HG03139 (cell line): Measurements from ENCODE around the gene TNFRSF14.
A peak's percentile ranks its signal among the peaks of the same experiment; 100 is the strongest.
"Not testable (repeated sequence)": the region's sequence is repeated elsewhere in the genome, so short reads cannot be mapped to it uniquely, and the experiment has no call there.

Experiments
- ATAC-seq: cut with Tn5 transposase; IDR thresholded peaks from one replicate; pipeline ENCODE4 v1.9.1; 2021; ENCODE audit not compliant: unreplicated experiment

The TNFRSF14 gene

GRCh38 chr1:2538376-2538775 is 17.8 kb upstream of the TNFRSF14 start:
- no peak for ATAC-seq

- no peak for ATAC-seq
Observed at GRCh38 chr1:2538872-2539271, 17.3 kb upstream of the TNFRSF14 start.

GRCh38 chr1:2539312-2539907 is 16.8 kb upstream of the TNFRSF14 start:
- ATAC-seq: no peak

- ATAC-seq: no peak
Observed at GRCh38 chr1:2540816-2541492, 15.2 kb upstream of the TNFRSF14 start.

GRCh38 chr1:2541619-2542245 is 14.4 kb upstream of the TNFRSF14 start:
- ATAC-seq: no peak

GRCh38 chr1:2542246-2542915 is 13.8 kb upstream of the TNFRSF14 start:
- ATAC-seq: no peak

GRCh38 chr1:2543543-2544092 is 12.6 kb upstream of the TNFRSF14 start:
- no peak for ATAC-seq

GRCh38 chr1:2544093-2544874 is 11.9 kb upstream of the TNFRSF14 start:
- no peak for ATAC-seq

- ATAC-seq: no peak
Observed at GRCh38 chr1:2544875-2545640, 11.1 kb upstream of the TNFRSF14 start.

GRCh38 chr1:2545754-2546514 is 10.2 kb upstream of the TNFRSF14 start:
- ATAC-seq: peak; percentile 38

- ATAC-seq: peak; percentile 27
Observed at GRCh38 chr1:2546515-2547209, 9.5 kb upstream of the TNFRSF14 start.

GRCh38 chr1:2547210-2548067 is 8.7 kb upstream of the TNFRSF14 start:
- no peak for ATAC-seq

- no peak for ATAC-seq
Observed at GRCh38 chr1:2548068-2548589, 8.0 kb upstream of the TNFRSF14 start.

GRCh38 chr1:2549367-2550029 is 6.7 kb upstream of the TNFRSF14 start:
- ATAC-seq: not testable (repeated sequence)

GRCh38 chr1:2550309-2550861 is 5.8 kb upstream of the TNFRSF14 start:
- ATAC-seq: not testable (repeated sequence)

GRCh38 chr1:2551544-2551943 is 4.6 kb upstream of the TNFRSF14 start:
- not testable (repeated sequence) for ATAC-seq

GRCh38 chr1:2552189-2552588 is 4.0 kb upstream of the TNFRSF14 start:
- ATAC-seq: no peak
